GM19438 (cell line): ENCODE data around the gene FBXO38.
"Not testable (repeated sequence)": the region's sequence is repeated elsewhere in the genome, so short reads cannot be mapped to it uniquely, and the experiment has no call there.

Experiments used
- ATAC-seq: cut with Tn5 transposase; IDR thresholded peaks from one replicate; pipeline ENCODE4 v1.9.1; 2021; ENCODE audit warnings: low read depth; ENCODE audit not compliant: unreplicated experiment

The FBXO38 gene

GRCh38 chr5:148427370-148428042, 43.7 kb downstream of the FBXO38 start:
- ATAC-seq: no peak

- no peak for ATAC-seq
These were observed 45.1 kb downstream of the FBXO38 start for GRCh38 chr5:148428848-148429247.

- ATAC-seq: no peak
These were observed 50.1 kb downstream of the FBXO38 start for GRCh38 chr5:148433826-148434225.

GRCh38 chr5:148436029-148436428, 52.3 kb downstream of the FBXO38 start:
- no peak for ATAC-seq

- no peak for ATAC-seq
These were observed 53.5 kb downstream of the FBXO38 start for GRCh38 chr5:148437249-148437648.

- ATAC-seq: no peak
These were observed 55.2 kb downstream of the FBXO38 start for GRCh38 chr5:148438933-148439332.

- no peak for ATAC-seq
These were observed 59.5 kb downstream of the FBXO38 start for GRCh38 chr5:148443241-148443640.

GRCh38 chr5:148443998-148444397, 60.2 kb downstream of the FBXO38 start:
- ATAC-seq: peak; percentile 80

GRCh38 chr5:148445578-148445977, 61.8 kb downstream of the FBXO38 start:
- no peak for ATAC-seq

- no peak for ATAC-seq
These were observed 62.9 kb downstream of the FBXO38 start for GRCh38 chr5:148446611-148447010.

GRCh38 chr5:148452499-148453193, 68.9 kb downstream of the FBXO38 start:
- no peak for ATAC-seq

- no peak for ATAC-seq
These were observed 70.8 kb downstream of the FBXO38 start for GRCh38 chr5:148454576-148454975.

GRCh38 chr5:148455185-148455584, 71.4 kb downstream of the FBXO38 start:
- ATAC-seq: no peak

GRCh38 chr5:148457183-148457620, 73.4 kb downstream of the FBXO38 start:
- ATAC-seq: no peak

- ATAC-seq: no peak
These were observed 74.5 kb downstream of the FBXO38 start for GRCh38 chr5:148458036-148458888.

GRCh38 chr5:148459669-148460068, 75.9 kb downstream of the FBXO38 start:
- ATAC-seq: no peak

GRCh38 chr5:148465381-148466235, 81.8 kb downstream of the FBXO38 start:
- no peak for ATAC-seq

GRCh38 chr5:148466236-148466580, 82.5 kb downstream of the FBXO38 start:
- no peak for ATAC-seq

GRCh38 chr5:148467958-148468357, 84.2 kb downstream of the FBXO38 start:
- no peak for ATAC-seq

- ATAC-seq: not testable (repeated sequence)
These were observed 85.0 kb downstream of the FBXO38 start for GRCh38 chr5:148468746-148469145.
